Left kidney (tissue), 1 donor: Measurements from ENCODE around the gene ZNF621. TPM values are rescaled to one million over a fixed set of nuclear protein-coding genes. Genes with fewer than 3 reads are reported as not detected.

Experiments used
- polyA plus RNA-seq: library from polyadenylated mRNA; unstranded; fragments of 120-200 nt; gene quantifications from one replicate; pipeline ENCODE4 v1.2.1, GENCODE V29; 2013; ENCODE audit not compliant: insufficient read length

ZNF621 gene
- polyA plus RNA-seq, 1 donor, result 38.0 TPM

Other genes starting within 250 kb of the ZNF621 start
- gene EIF1B, start 215.3 kb upstream of the ZNF621 start, polyA plus RNA-seq, result 124 TPM
- 2.9 TPM for gene ENTPD3, start 137.8 kb upstream of the ZNF621 start, polyA plus RNA-seq
- gene RPL14, start 67.6 kb upstream of the ZNF621 start, polyA plus RNA-seq, result 1,491 TPM
- gene ZNF619, start 47.8 kb upstream of the ZNF621 start, polyA plus RNA-seq, result 7.8 TPM
- 13.0 TPM for gene ZNF620, start 18.9 kb upstream of the ZNF621 start, polyA plus RNA-seq